ENCODE measurements around the gene THYN1. TPM values are rescaled to one million over a fixed set of nuclear protein-coding genes. Genes with fewer than 3 reads are reported as not detected.
"Not testable (repeated sequence)": the region's sequence is repeated elsewhere in the genome, so short reads cannot be mapped to it uniquely, and the experiment has no call there.

The THYN1 gene
- total RNA-seq, 1 experiment from 2014 or later, result 33.4 TPM

- BruUV-seq (replicated peaks), result no TSS peak
- Mint-ChIP-seq H3K9me3 (ENCODE audit: unreplicated experiment) (no peaks in the 10 kb centered on the region), H3K27ac (ENCODE audit: low read depth, unreplicated experiment) (no peak overlapping the region), H3K4me3 (ENCODE audit: unreplicated experiment) (no peak overlapping the region), H3K4me1 (ENCODE audit: insufficient read depth, unreplicated experiment) (no peaks in the 10 kb centered on the region), H3K27me3 (ENCODE audit: insufficient read depth, unreplicated experiment) (no peaks in the 10 kb centered on the region), H3K36me3 (ENCODE audit: insufficient read depth, unreplicated experiment) (peaks cover 41% of the 10 kb centered on the region)
- no peak for DNase-seq (ENCODE audit: unreplicated experiment)
- intact Hi-C loops (cut with micrococcal nuclease), result no loop called here
- ChIA-PET CTCF (interaction anchor here (0.6 to 2.5 kb wide), 6 partner anchors 9 to 813 kb away, joined by 3 to 14 read pairs (median 4); no protein-coding TSS in a partner anchor), POLR2A (no interaction called here)
- TF ChIP-seq CTCF (IDR thresholded peaks at IDR 0.05; ENCODE audit: unreplicated experiment), result no peak
These were observed 7.8 kb upstream of the THYN1 start for GRCh38 chr11:134260983-134261382.

- intact Hi-C loops (cut with micrococcal nuclease), result no loop called here
- no peak for TF ChIP-seq CTCF (IDR thresholded peaks at IDR 0.05; ENCODE audit: unreplicated experiment)
- H3K36me3 Mint-ChIP-seq (ENCODE audit: insufficient read depth, unreplicated experiment), result peaks cover 41% of the 10 kb centered on the region
- ChIA-PET CTCF (interaction anchor here (0.6 to 1.5 kb wide), 4 partner anchors 9 to 814 kb away, joined by 3 to 4 read pairs (median 3); no protein-coding TSS in a partner anchor), POLR2A (no interaction called here)
- no peaks in the 10 kb centered on the region for H3K27me3 Mint-ChIP-seq (ENCODE audit: insufficient read depth, unreplicated experiment)
- no TSS peak for BruUV-seq (replicated peaks)
- no peaks in the 10 kb centered on the region for H3K9me3 Mint-ChIP-seq (ENCODE audit: unreplicated experiment)
- no peaks in the 10 kb centered on the region for H3K4me1 Mint-ChIP-seq (ENCODE audit: insufficient read depth, unreplicated experiment)
- H3K4me3 Mint-ChIP-seq (ENCODE audit: unreplicated experiment), result no peak overlapping the region
- no peak overlapping the region for H3K27ac Mint-ChIP-seq (ENCODE audit: low read depth, unreplicated experiment)
- no peak for DNase-seq (ENCODE audit: unreplicated experiment)
These were observed 7.4 kb upstream of the THYN1 start for GRCh38 chr11:134260503-134260902.

- ChIA-PET POLR2A (no interaction called here), CTCF (interaction anchor here (1.3 kb wide), 1 partner anchor 10 kb away, joined by 4 read pairs; no protein-coding TSS in a partner anchor)
- Mint-ChIP-seq H3K27me3 (ENCODE audit: insufficient read depth, unreplicated experiment) (no peaks in the 10 kb centered on the region), H3K4me3 (ENCODE audit: unreplicated experiment) (no peak overlapping the region), H3K9me3 (ENCODE audit: unreplicated experiment) (no peaks in the 10 kb centered on the region), H3K36me3 (ENCODE audit: insufficient read depth, unreplicated experiment) (peaks cover 35% of the 10 kb centered on the region), H3K4me1 (ENCODE audit: insufficient read depth, unreplicated experiment) (peaks cover 9% of the 10 kb centered on the region), H3K27ac (ENCODE audit: low read depth, unreplicated experiment) (no peak overlapping the region)
- no peak for DNase-seq (ENCODE audit: unreplicated experiment)
- BruUV-seq (replicated peaks), result no TSS peak
- intact Hi-C loops (cut with micrococcal nuclease), result no loop called here
- no peak for TF ChIP-seq CTCF (IDR thresholded peaks at IDR 0.05; ENCODE audit: unreplicated experiment)
These were observed 5.4 kb upstream of the THYN1 start for GRCh38 chr11:134258577-134258976.

- no peak overlapping the region for H3K27ac Mint-ChIP-seq (ENCODE audit: low read depth, unreplicated experiment)
- BruUV-seq (replicated peaks), result no TSS peak
- H3K4me1 Mint-ChIP-seq (ENCODE audit: insufficient read depth, unreplicated experiment), result peaks cover 16% of the 10 kb centered on the region
- H3K36me3 Mint-ChIP-seq (ENCODE audit: insufficient read depth, unreplicated experiment), result peaks cover 27% of the 10 kb centered on the region
- H3K27me3 Mint-ChIP-seq (ENCODE audit: insufficient read depth, unreplicated experiment), result no peaks in the 10 kb centered on the region
- H3K4me3 Mint-ChIP-seq (ENCODE audit: unreplicated experiment), result no peak overlapping the region
- no peaks in the 10 kb centered on the region for H3K9me3 Mint-ChIP-seq (ENCODE audit: unreplicated experiment)
- CTCF ChIA-PET, result interaction anchor here (0.6 to 1.6 kb wide), 3 partner anchors 9 to 148 kb away, joined by 3 to 9 read pairs (median 4); no protein-coding TSS in a partner anchor
- intact Hi-C loops (cut with micrococcal nuclease), result no loop called here
- TF ChIP-seq CTCF (IDR thresholded peaks at IDR 0.05; ENCODE audit: unreplicated experiment), result no peak
- POLR2A ChIA-PET, result interaction anchor here (1.0 to 1.4 kb wide), 2 partner anchors 13 to 33 kb away, joined by 3 to 4 read pairs; partner anchors contain the start of genes NCAPD3 and VPS26B
- no peak for DNase-seq (ENCODE audit: unreplicated experiment)
These were observed 3.9 kb upstream of the THYN1 start for GRCh38 chr11:134257101-134257500.

- ChIA-PET CTCF (interaction anchor here (0.6 to 2.0 kb wide), 3 partner anchors 11 to 37 kb away, joined by 3 to 6 read pairs (median 6); no protein-coding TSS in a partner anchor), POLR2A (interaction anchor here (2.0 to 5.3 kb wide), 2 partner anchors 10 to 30 kb away, joined by 5 to 52 read pairs; partner anchors contain the start of genes NCAPD3 and VPS26B)
- peaks cover 19% of the 10 kb centered on the region for H3K36me3 Mint-ChIP-seq (ENCODE audit: insufficient read depth, unreplicated experiment)
- DNase-seq (ENCODE audit: unreplicated experiment); H3K9me3 Mint-ChIP-seq (ENCODE audit: unreplicated experiment); intact Hi-C loops (cut with micrococcal nuclease); H3K27me3 Mint-ChIP-seq (ENCODE audit: insufficient read depth, unreplicated experiment); H3K27ac Mint-ChIP-seq (ENCODE audit: low read depth, unreplicated experiment): not testable (repeated sequence)
- TSS peak; percentile 66 for BruUV-seq (replicated peaks)
- peaks cover 22% of the 10 kb centered on the region for H3K4me1 Mint-ChIP-seq (ENCODE audit: insufficient read depth, unreplicated experiment)
- H3K4me3 Mint-ChIP-seq (ENCODE audit: unreplicated experiment), result peak overlapping the region; percentile 28
These were observed 2.0 kb upstream of the THYN1 start for GRCh38 chr11:134255184-134255561.

All from MCF 10A (cell line).